ENCODE measurements around the gene IBA57. TPM values are rescaled to one million over a fixed set of nuclear protein-coding genes. Genes with fewer than 3 reads are reported as not detected.

IBA57 gene
- total RNA-seq = 6.7 and 14.9 TPM in 2 replicates

DNA sequence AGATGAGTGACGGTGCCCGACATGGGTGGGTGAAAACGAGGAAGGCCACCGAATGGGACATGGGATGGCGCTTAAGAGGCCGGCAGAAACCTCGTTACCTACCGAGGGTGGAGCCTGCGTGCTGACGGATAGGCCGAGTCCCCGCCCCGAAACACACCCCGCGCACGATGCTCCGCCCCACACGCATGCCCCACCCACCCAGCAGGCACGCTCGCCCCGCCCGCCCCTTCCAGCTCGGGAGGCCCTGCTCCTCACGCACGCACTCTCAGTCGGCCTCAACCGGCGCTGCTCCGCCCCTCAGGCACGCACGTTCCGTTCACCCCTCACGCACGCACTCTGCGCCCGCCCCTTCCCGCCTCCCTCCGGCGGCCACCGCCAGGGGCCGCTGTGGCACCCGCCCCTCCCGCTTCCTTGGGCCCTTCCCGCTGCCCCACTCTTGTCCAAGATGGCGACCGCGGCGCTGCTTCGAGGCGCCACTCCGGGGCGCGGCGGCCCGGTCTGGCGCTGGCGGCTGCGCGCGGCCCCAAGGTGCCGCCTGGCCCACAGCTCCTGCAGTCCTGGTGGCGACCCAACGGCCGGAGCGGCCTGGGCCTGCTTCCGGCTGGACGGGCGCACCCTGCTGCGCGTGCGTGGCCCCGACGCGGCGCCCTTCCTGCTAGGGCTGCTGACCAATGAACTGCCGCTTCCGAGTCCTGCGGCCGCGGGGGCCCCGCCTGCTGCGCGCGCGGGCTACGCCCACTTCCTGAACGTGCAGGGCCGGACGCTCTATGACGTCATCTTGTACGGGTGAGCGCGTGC lies at the start of gene IBA57:
Gene IBA57, plus strand, starts transcription at position 433 of the 798 bp plus-strand sequence. Its CDS starts 13 bp downstream, at position 446.

GRCh38 chr1:228139931-228140723 lies 25.5 kb upstream of the IBA57 start, which contains the start of gene GUK1:
Gene GUK1, plus strand, starts transcription at chr1:228140279. Its CDS starts 24 bp downstream, at chr1:228140303.

GRCh38 chr1:228149406-228150119 lies 16.0 kb upstream of the IBA57 start, which contains the start of gene GJC2:
Gene GJC2, plus strand, starts transcription at chr1:228149930. Its CDS starts 7,829 bp downstream, at chr1:228157759.

GRCh38 chr1:228207851-228208821 lies 42.5 kb downstream of the IBA57 start, which contains the start of gene OBSCN:
Gene OBSCN, plus strand, starts transcription at chr1:228208044. Its CDS starts 3,740 bp downstream, at chr1:228211784.

Small RNA genes within 50 kb of the gene (small RNA-seq; reads per million reads assigned to genes)
- gene AL359510.1 = not detected

Other genes starting within 250 kb of the IBA57 start
- 5.1 and 7.6 TPM in 2 replicates for gene WNT9A, start 217.9 kb upstream of the IBA57 start, total RNA-seq
- gene WNT3A, start 158.8 kb upstream of the IBA57 start, total RNA-seq = not detected in 2 replicates
- 345 and 501 TPM in 2 replicates for gene ARF1, start 83.1 kb upstream of the IBA57 start, total RNA-seq
- gene C1orf35, start 62.5 kb upstream of the IBA57 start, total RNA-seq = 5.7 and 9.4 TPM in 2 replicates
- 44.5 and 106 TPM in 2 replicates for gene MRPL55, start 56.5 kb upstream of the IBA57 start, total RNA-seq
- 267 and 413 TPM in 2 replicates for gene GUK1, start 25.5 kb upstream of the IBA57 start, total RNA-seq
- 0.79 and 2.1 TPM in 2 replicates for gene GJC2, start 15.9 kb upstream of the IBA57 start, total RNA-seq
- 8.5 and 54.2 TPM in 2 replicates for gene OBSCN, start 42.2 kb downstream of the IBA57 start, total RNA-seq
- 16.1 and 20.9 TPM in 2 replicates for gene TRIM11, start 241.0 kb downstream of the IBA57 start, total RNA-seq

All from placental epithelial cell (primary cell).